OCI-LY1 (cell line): Measurements from ENCODE around the gene CD207.

Experiments used
- H2AFZ ChIP-seq: fragments of 200-600 bp; sonication (generic), shearing (Covaris generic); 2 replicates; pipeline ENCODE4 v1.6.0; 2014; ENCODE audit warnings: antibody characterized with exemption, mild to moderate bottlenecking, low read length
- H3F3A ChIP-seq: fragments of 200-600 bp; sonication (generic), shearing (Covaris generic); 2 replicates; pipeline ENCODE4 v1.6.0; 2014; ENCODE audit warnings: mild to moderate bottlenecking, antibody characterized with exemption, low read length, moderate library complexity; ENCODE audit not compliant: insufficient read depth
- H3K27ac ChIP-seq: fragments of 200-600 bp; sonication (generic); 2 replicates; pipeline ENCODE4 v1.5.1; 2014; ENCODE audit warnings: low read length, mixed run types, mild to moderate bottlenecking, low read depth; ENCODE audit not compliant: poor library complexity, severe bottlenecking
- H3K27me3 ChIP-seq: fragments of 200-600 bp; sonication (generic); 2 replicates; pipeline ENCODE4 v1.6.0; 2014; ENCODE audit warnings: antibody characterized with exemption, mild to moderate bottlenecking, low read length, moderate library complexity; ENCODE audit not compliant: insufficient read depth
- H3K36me3 ChIP-seq: fragments of 200-600 bp; sonication (generic); 2 replicates; pipeline ENCODE4 v1.6.1; 2014; ENCODE audit warnings: mild to moderate bottlenecking, antibody characterized with exemption, low read length, moderate library complexity, mixed read lengths; ENCODE audit not compliant: insufficient read depth
- H3K4me1 ChIP-seq: fragments of 200-600 bp; sonication (generic); 2 replicates; pipeline ENCODE4 v1.5.1; 2014; ENCODE audit warnings: mild to moderate bottlenecking, low read length, moderate library complexity; ENCODE audit not compliant: insufficient read depth, severe bottlenecking
- H3K4me2 ChIP-seq: fragments of 200-600 bp; sonication (generic), shearing (Covaris generic); 2 replicates; pipeline ENCODE4 v1.6.1; 2014; ENCODE audit warnings: low read length
- H3K4me3 ChIP-seq: fragments of 200-600 bp; sonication (generic); 2 replicates; pipeline ENCODE4 v1.5.1; 2014; ENCODE audit warnings: low read length, low read depth, mild to moderate bottlenecking, mixed read lengths; ENCODE audit not compliant: poor library complexity, severe bottlenecking
- H3K79me2 ChIP-seq: fragments of 200-600 bp; shearing (Covaris generic); 2 replicates; pipeline ENCODE4 v1.6.1; 2016; ENCODE audit warnings: mixed run types, low read length, mixed read lengths; ENCODE audit not compliant: insufficient read depth
- H3K9ac ChIP-seq: fragments of 200-600 bp; sonication (generic), shearing (Covaris generic); 2 replicates; pipeline ENCODE4 v1.6.1; 2014; ENCODE audit warnings: mild to moderate bottlenecking, low read length, mixed read lengths
- H3K9me2 ChIP-seq: fragments of 200-600 bp; sonication (generic), shearing (Covaris generic); 2 replicates; pipeline ENCODE4 v1.6.1; 2014; ENCODE audit warnings: low read depth, mild to moderate bottlenecking, low read length, mixed read lengths
- H3K9me3 ChIP-seq: fragments of 200-600 bp; shearing (Covaris generic); 2 replicates; pipeline ENCODE4 v1.6.1; 2014; ENCODE audit warnings: low read length, mixed read lengths
- H4K20me1 ChIP-seq: fragments of 200-600 bp; sonication (generic), shearing (Covaris generic); 2 replicates; pipeline ENCODE4 v1.6.0; 2016; ENCODE audit warnings: mild to moderate bottlenecking, low read length; ENCODE audit not compliant: insufficient read depth
- CTCF ChIP-seq: fragments of 200-600 bp; sonication (generic), shearing (Covaris generic); IDR thresholded peaks from 2 replicates; pipeline ENCODE4 v1.5.1; 2017; ENCODE audit warnings: mild to moderate bottlenecking, antibody characterized with exemption, low read length, moderate library complexity, mixed read lengths
- EZH2 ChIP-seq: fragments of 200-600 bp; sonication (generic), shearing (Covaris generic); IDR thresholded peaks from 2 replicates; pipeline ENCODE4 v1.8.0; 2017; ENCODE audit warnings: borderline replicate concordance, mixed run types, mild to moderate bottlenecking, antibody characterized with exemption, low read length, moderate library complexity, mixed read lengths

CD207 gene

GRCh38 chr2:70820499-70820898, 15.1 kb downstream of the CD207 start, which contains the start of gene CLEC4F:
Gene CLEC4F, minus strand, starts transcription at chr2:70820599. Its CDS starts 76 bp downstream, at chr2:70820523.
- H3K36me3 ChIP-seq, result no peaks in the 10 kb centered on the region
- no peak within 1 kb of the TSS for H3K27ac ChIP-seq
- H3K9me2 ChIP-seq, result no peaks in the 10 kb centered on the region
- no peaks in the 10 kb centered on the region for H3F3A ChIP-seq
- no peaks in the 10 kb centered on the region for H3K27me3 ChIP-seq
- no peaks in the 10 kb centered on the region for H3K79me2 ChIP-seq
- no peak within 1 kb of the TSS for H3K4me3 ChIP-seq
- H3K4me2 ChIP-seq, result no peak within 1 kb of the TSS
- H4K20me1 ChIP-seq, result no peaks in the 10 kb centered on the region
- no peak for TF ChIP-seq CTCF
- no peak for TF ChIP-seq EZH2
- no peak within 1 kb of the TSS for H3K9ac ChIP-seq
- H3K9me3 ChIP-seq, result no peaks in the 10 kb centered on the region
- H3K4me1 ChIP-seq, result no peaks in the 10 kb centered on the region
- no peak within 1 kb of the TSS for H2AFZ ChIP-seq

- Histone ChIP-seq H3F3A (no peaks in the 10 kb centered on the region), H2AFZ (no peak overlapping the region), H3K4me2 (no peak overlapping the region), H4K20me1 (no peaks in the 10 kb centered on the region), H3K9me3 (no peaks in the 10 kb centered on the region), H3K4me1 (no peaks in the 10 kb centered on the region), H3K36me3 (no peaks in the 10 kb centered on the region), H3K9me2 (no peaks in the 10 kb centered on the region), H3K79me2 (no peaks in the 10 kb centered on the region), H3K27ac (no peak overlapping the region), H3K4me3 (no peak overlapping the region), H3K27me3 (no peaks in the 10 kb centered on the region), H3K9ac (no peak overlapping the region)
- no peak for TF ChIP-seq CTCF
- TF ChIP-seq EZH2, result no peak
Measured at GRCh38 chr2:70817284-70817954, 18.2 kb downstream of the CD207 start.

GRCh38 chr2:70816726-70817125, 18.9 kb downstream of the CD207 start:
- Histone ChIP-seq H3K4me2 (no peak overlapping the region), H3K79me2 (no peaks in the 10 kb centered on the region), H4K20me1 (no peaks in the 10 kb centered on the region), H3K4me3 (no peak overlapping the region), H3K9me2 (no peaks in the 10 kb centered on the region), H3K27ac (no peak overlapping the region), H3K36me3 (no peaks in the 10 kb centered on the region), H3K27me3 (no peaks in the 10 kb centered on the region), H3K4me1 (no peaks in the 10 kb centered on the region), H3K9me3 (no peaks in the 10 kb centered on the region), H2AFZ (no peak overlapping the region), H3F3A (no peaks in the 10 kb centered on the region), H3K9ac (no peak overlapping the region)
- TF ChIP-seq EZH2 (no peak), CTCF (no peak)
